ENCODE results near the gene FREM1. TPM values are rescaled to one million over a fixed set of nuclear protein-coding genes. Genes with fewer than 3 reads are reported as not detected.

The FREM1 gene
- total and polyA plus RNA-seq, 2 of the 13 experiments (the other 11 are each of a cell fraction or from before 2014, with no cell fraction given): 64.3 to 202 TPM

GRCh38 chr9:14899815-14900193 lies 10.4 kb downstream of the FREM1 start (continued):
- TF ChIP-seq ATF7-NPFF (CRISPR knock-in tag; IDR thresholded peaks at IDR 0.05; ENCODE audit: low read depth) (no peak), SP5 (CRISPR knock-in tag; IDR thresholded peaks at IDR 0.05; ENCODE audit: borderline replicate concordance, low read depth) (no peak), SNAPC5 (CRISPR knock-in tag; IDR thresholded peaks at IDR 0.05; ENCODE audit: borderline replicate concordance) (no peak), ZMYM4 (CRISPR knock-in tag; IDR thresholded peaks at IDR 0.05) (peak; percentile 74), BORCS8-MEF2B (CRISPR knock-in tag; IDR thresholded peaks at IDR 0.05) (no peak), NFYC (CRISPR knock-in tag; IDR thresholded peaks at IDR 0.05) (no peak), KDM2A (CRISPR knock-in tag; IDR thresholded peaks at IDR 0.05; ENCODE audit: borderline replicate concordance, low read depth) (no peak), RFXANK (CRISPR knock-in tag; IDR thresholded peaks at IDR 0.05) (no peak), ZBTB3 (CRISPR knock-in tag; IDR thresholded peaks at IDR 0.05; ENCODE audit: borderline replicate concordance, low read depth) (no peak), PHF21A (CRISPR knock-in tag; IDR thresholded peaks at IDR 0.05) (peak; percentile 43; the same call in 1 of the 2 replicates), DDIT3 (CRISPR knock-in tag; IDR thresholded peaks at IDR 0.05) (no peak), ZNF3 (CRISPR knock-in tag; IDR thresholded peaks at IDR 0.05) (no peak), ZFP91 (CRISPR knock-in tag; IDR thresholded peaks at IDR 0.05; ENCODE audit: borderline replicate concordance) (no peak), ZBTB40 (IDR thresholded peaks at IDR 0.05) (no peak), ZBTB40 (CRISPR knock-in tag; IDR thresholded peaks at IDR 0.05) (no peak), SIN3A (IDR thresholded peaks at IDR 0.05; ENCODE audit: borderline replicate concordance, low read depth, low read length) (no peak), ZNF709 (CRISPR knock-in tag; IDR thresholded peaks at IDR 0.05) (no peak), IRF2 (CRISPR knock-in tag; IDR thresholded peaks at IDR 0.05) (no peak), ZNF350 (CRISPR knock-in tag; IDR thresholded peaks at IDR 0.05; ENCODE audit: borderline replicate concordance, low read depth) (no peak), ZSCAN22 (CRISPR knock-in tag; IDR thresholded peaks at IDR 0.05) (no peak), RBAK (CRISPR knock-in tag; IDR thresholded peaks at IDR 0.05) (no peak), SMARCC2 (IDR thresholded peaks at IDR 0.05) (no peak), ZNF124 (CRISPR knock-in tag; IDR thresholded peaks at IDR 0.05) (no peak)
